GM19043 (cell line): ENCODE measurements around the gene KXD1.
"Not testable (repeated sequence)": the region's sequence is repeated elsewhere in the genome, so short reads cannot be mapped to it uniquely, and the experiment has no call there.

Experiments
- ATAC-seq: cut with Tn5 transposase; IDR thresholded peaks from one replicate; pipeline ENCODE4 v1.9.1; 2021; ENCODE audit warnings: low read depth; ENCODE audit not compliant: unreplicated experiment

KXD1 gene

GRCh38 chr19:18576383-18576782, 18.7 kb downstream of the KXD1 start:
- ATAC-seq = no peak

GRCh38 chr19:18577365-18577914, 19.8 kb downstream of the KXD1 start:
- ATAC-seq = no peak

GRCh38 chr19:18580311-18580710, 22.6 kb downstream of the KXD1 start:
- no peak for ATAC-seq

GRCh38 chr19:18586306-18586705, 28.6 kb downstream of the KXD1 start:
- no peak for ATAC-seq

- ATAC-seq = no peak
Measured at GRCh38 chr19:18587561-18587960, 29.9 kb downstream of the KXD1 start.

- ATAC-seq = no peak
Measured at GRCh38 chr19:18587962-18588610, 30.4 kb downstream of the KXD1 start.

- peak; percentile 75 for ATAC-seq
Measured at GRCh38 chr19:18588611-18589379, 31.1 kb downstream of the KXD1 start, which contains the start of gene REX1BD. TSS of gene REX1BD (plus strand) at chr19:18588798. CDS start at chr19:18588802, 4 bp downstream.

GRCh38 chr19:18589380-18590272, 32.0 kb downstream of the KXD1 start:
- peak; percentile 5 for ATAC-seq

GRCh38 chr19:18590273-18591272, 32.9 kb downstream of the KXD1 start:
- ATAC-seq = no peak

GRCh38 chr19:18591735-18592385, 34.2 kb downstream of the KXD1 start:
- no peak for ATAC-seq

- not testable (repeated sequence) for ATAC-seq
Measured at GRCh38 chr19:18592732-18593131, 35.1 kb downstream of the KXD1 start.

GRCh38 chr19:18593367-18594095, 35.9 kb downstream of the KXD1 start:
- ATAC-seq = no peak

GRCh38 chr19:18594096-18594823, 36.6 kb downstream of the KXD1 start:
- peak; percentile 66 for ATAC-seq

GRCh38 chr19:18594824-18595373, 37.2 kb downstream of the KXD1 start:
- ATAC-seq = no peak

- ATAC-seq = no peak
Measured at GRCh38 chr19:18595475-18595874, 37.8 kb downstream of the KXD1 start.

- ATAC-seq = no peak
Measured at GRCh38 chr19:18596752-18597157, 39.1 kb downstream of the KXD1 start.
